HG03378 (cell line): ENCODE results near the gene CACNA1D.
"Not testable (repeated sequence)": the region's sequence is repeated elsewhere in the genome, so short reads cannot be mapped to it uniquely, and the experiment has no call there.

Experiments
- ATAC-seq: cut with Tn5 transposase; IDR thresholded peaks from one replicate; pipeline ENCODE4 v1.9.1; 2021; ENCODE audit warnings: mild to moderate bottlenecking, moderate library complexity; ENCODE audit not compliant: unreplicated experiment

The CACNA1D gene

DNA sequence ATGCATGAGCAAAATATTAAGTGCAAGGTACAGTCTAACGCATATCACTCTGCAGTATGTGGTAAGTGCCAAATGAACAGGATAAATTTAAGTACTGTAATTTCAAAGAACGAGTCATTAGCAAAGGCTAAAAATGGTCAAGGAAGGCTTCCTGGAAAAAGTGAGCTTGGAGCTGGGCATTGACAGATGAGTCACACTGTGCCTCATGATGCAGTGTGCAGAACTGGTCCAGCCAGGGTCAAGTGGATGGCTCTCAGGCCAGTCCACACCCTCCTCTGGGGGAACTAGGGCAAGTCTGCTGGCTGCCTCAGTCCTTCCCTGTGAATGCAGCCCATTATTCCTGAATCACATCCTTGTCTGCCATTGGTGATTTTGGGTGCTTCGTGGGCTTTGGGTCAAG is 76.3 kb downstream of the CACNA1D start:
- no peak for ATAC-seq

DNA sequence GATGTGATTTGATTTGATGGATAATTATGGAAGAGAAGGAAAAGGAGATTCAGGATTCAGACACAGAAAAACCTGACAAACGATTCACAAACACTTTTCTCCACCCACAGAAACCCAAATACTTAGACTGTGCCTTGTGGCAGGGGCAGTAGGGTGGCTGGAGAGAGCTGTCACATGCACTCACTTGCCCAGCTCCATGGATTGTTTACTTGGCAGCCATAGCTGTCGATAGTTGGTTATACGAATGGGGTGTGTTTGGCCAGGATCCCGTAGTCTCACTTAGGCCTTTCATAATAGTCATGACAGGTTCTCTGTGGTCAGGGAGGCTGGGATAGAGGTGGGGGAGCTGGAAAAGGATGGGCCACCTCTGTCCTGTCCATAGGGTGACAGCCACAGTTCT is 76.9 kb downstream of the CACNA1D start:
- ATAC-seq, result no peak

DNA sequence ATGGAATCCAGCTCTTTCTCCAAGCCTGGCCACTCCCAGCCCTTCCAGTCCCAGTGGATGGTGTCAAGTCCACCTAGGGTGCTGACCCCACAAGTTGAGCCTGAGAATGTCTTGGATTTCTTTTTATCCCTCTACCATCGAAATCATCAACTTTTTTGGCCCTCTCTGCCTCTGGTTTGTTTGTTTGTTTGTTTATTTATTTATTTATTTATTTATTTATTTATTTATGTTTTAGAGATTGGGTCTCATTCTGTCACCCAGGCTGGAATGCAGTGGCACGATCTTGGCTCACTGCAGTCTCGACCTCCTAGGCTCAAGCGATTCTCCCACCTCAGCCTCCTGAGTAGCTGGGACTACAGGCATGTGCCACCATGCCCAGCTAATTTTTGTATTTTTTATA is 77.8 kb downstream of the CACNA1D start:
- not testable (repeated sequence) for ATAC-seq

GRCh38 chr3:53577506-53577905 is 83.1 kb downstream of the CACNA1D start:
- no peak for ATAC-seq

- no peak for ATAC-seq
These were observed 85.2 kb downstream of the CACNA1D start for GRCh38 chr3:53579636-53580035.

GRCh38 chr3:53581671-53582070 is 87.3 kb downstream of the CACNA1D start:
- ATAC-seq, result no peak

- no peak for ATAC-seq
These were observed 88.8 kb downstream of the CACNA1D start for GRCh38 chr3:53583161-53583690.

GRCh38 chr3:53585049-53585448 is 90.6 kb downstream of the CACNA1D start:
- ATAC-seq, result no peak

- no peak for ATAC-seq
These were observed 91.2 kb downstream of the CACNA1D start for GRCh38 chr3:53585627-53586026.

DNA sequence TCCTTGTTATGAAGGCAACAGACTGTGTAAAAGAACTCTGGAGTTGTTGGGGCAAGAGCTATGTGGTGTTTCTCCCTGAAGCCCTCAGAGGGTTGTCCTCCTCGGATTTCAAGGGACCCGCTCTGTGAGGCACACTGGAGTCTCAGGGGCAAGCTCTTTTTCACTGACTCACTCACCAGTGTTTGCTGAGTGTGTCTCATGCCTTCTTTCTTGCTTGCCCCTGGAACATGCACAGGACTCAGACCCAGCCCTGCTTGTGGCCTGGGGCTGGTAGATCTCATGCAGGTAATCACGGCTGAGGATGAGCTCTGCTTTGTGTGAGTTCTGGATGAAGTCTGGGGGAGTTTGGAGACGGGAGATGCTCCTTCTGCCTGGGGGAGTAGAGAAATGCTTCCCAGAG is 93.7 kb downstream of the CACNA1D start:
- ATAC-seq, result no peak

GRCh38 chr3:53589201-53589600 is 94.8 kb downstream of the CACNA1D start:
- ATAC-seq, result no peak

DNA sequence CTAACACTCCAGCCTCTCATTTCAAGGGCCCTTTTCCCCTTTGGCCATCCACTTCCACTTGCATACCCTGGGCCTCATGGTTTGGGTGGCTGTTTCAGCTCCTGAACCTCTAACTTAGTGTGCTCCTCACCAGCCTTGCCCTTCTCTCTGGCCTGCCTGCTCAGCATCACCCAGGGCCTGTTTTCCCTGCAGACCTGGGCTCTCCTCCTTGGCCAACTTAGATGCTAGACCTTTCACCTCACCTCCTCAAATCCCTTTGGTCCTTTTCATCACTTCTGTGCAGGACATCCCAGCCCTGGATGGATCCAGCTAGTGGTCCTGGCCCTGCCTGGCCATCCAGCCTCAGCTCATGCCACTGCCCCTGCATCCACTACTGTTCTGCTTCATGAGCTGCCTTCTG is 95.4 kb downstream of the CACNA1D start:
- ATAC-seq, result no peak

DNA sequence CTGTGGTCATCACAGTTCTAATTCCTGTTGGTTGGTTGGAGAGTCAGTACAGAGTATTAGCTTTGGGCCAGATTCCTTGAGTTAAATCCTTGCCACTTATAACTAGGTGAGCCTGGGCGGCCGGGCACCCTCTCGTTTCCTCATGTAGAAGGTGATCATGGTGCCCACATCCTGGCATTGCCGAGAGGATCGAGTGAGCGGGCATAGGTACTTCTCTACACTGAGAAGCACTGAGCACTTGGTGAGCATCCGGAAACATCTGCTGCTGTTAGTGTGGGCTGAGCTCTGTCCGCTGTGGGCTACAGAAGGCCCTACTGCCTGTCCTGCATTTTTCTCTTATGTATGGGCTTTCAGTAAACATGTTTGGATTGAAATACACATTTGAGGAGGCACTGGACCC is 96.2 kb downstream of the CACNA1D start:
- no peak for ATAC-seq

DNA sequence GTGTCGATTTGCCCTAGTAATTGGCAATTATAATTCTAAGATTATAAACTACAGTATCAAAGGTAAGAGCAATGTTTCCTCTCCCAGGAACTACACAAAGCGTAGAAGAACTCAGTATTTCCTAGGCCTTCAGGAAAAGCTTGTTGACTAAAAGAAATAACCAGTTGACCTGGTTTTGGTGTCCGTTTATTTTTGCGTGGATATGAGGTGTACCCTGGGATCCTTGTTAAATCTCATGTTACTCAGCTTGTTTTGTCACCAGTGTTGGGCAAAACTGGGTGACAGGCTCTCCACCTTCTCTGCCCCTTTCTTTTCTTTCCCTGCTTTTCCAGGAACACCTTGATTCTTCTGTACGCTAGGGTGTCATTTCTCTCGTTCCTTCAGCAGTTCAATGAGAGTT is 97.2 kb downstream of the CACNA1D start:
- no peak for ATAC-seq

- ATAC-seq, result no peak
These were observed 98.5 kb downstream of the CACNA1D start for GRCh38 chr3:53592862-53593261.

DNA sequence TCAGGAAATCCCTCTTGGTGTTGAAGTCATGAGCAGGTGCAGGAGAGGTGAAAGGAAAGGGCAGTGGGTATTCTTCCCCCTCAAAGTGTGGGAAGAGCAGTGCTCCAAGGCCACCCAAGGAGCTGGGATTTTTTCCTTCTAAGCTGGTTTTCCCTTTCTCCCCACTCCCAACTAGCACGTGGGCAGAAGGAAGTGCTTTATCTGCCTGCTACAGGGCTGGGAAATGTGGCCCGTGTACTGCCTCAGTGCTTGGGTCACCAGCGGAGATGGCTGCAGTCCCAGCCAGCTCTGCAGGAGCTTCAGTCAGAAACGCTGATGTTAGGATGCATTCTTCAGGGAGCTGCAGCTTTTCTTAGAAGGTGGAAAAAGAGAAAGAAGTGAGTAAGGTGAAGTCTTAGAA is 99.2 kb downstream of the CACNA1D start:
- ATAC-seq, result no peak

GRCh38 chr3:53594276-53594675 is 99.9 kb downstream of the CACNA1D start:
- no peak for ATAC-seq

DNA sequence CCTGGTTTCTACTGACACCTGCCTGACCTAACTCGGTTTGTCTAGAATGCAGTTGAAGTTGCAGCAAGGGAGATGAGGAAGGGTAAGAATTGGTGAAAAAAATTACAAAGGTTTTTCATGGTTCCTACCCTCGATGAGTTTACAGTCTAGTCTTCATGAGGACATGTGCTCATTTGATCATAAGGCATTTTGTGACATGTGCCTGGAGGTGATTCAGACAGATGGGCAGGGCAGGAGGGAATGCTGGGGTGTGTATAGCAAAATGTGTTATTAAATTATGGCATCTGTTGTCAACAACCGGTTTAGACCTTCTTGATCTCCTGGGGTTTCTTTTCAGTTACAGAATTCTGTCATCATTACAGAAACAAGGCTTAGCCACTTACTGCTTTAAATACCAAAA is 101.2 kb downstream of the CACNA1D start:
- ATAC-seq, result no peak

DNA sequence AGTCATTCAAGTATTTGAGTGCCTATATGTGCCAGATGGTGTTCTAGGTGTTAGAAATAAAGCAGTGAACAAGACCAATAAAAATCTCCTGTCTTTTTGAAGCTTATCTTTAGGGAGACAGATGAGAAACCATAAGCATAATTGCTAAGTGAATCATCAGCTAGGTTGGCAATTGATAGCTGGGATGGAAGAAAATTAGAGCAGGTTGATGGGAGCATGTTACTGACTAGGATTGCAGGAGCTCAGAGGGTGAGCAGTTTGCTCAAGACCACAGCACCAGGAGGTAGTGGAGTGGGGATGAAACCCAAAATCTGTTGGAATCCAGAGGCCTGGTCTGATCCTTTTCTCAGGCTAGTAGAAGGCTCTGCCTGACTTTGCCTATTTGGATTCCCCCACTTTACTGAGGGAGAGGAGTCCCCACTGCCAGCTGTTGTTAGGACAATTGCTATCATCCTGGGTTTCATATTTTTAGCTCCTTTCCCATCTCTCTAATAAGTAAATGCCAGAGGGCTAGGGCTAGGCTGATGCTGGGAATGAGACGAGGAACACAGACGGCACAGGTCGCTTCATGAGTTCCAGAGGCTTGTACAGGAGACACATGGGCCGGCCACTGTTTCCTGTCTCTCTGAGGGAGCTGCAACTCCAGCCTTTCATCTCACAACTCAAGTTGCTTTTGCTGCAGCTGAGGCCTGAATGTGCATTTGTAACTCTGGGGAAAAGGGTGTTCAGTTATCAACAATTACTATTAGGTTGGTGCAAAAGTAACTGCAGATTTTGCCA is 102.9 kb downstream of the CACNA1D start:
- ATAC-seq, result no peak

DNA sequence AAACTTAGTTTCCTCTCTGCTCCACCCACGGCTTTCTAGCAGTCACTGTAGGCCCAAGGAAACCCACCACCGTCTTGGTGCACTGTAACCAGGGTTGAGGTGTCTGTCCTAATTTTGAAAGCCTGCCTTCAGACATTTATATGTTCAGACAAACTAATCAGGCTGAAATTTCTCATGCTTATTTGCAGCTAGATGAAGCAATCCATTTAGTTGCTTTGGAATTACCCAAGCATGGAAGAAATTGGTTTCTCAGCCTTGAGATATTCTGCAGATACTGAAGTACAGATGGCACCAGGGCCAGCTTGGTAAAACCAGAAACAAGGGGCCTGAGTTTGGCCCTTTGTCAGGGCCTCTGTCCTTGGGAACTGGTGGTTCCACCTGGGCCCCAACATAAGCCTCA is 105.4 kb downstream of the CACNA1D start:
- no peak for ATAC-seq

DNA sequence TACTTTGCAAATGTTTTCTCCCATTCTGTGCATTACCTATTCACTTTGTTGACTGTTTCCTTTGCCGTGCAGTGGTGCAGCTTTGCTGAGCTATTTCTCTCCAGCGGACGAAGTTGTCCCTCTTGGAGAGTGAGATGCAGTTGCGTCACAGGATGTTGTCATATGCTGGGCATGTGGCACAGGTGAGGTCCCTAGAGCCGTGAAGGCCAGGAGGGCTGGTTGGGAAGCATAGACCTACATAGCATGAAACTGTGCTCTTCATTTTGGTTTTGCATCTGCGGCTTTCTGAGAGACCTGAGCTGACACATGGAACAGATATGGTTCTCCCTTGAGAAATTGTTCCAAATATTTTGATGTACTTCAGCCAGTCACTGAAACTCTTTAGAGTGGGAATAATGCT is 108.5 kb downstream of the CACNA1D start:
- ATAC-seq, result no peak

- no peak for ATAC-seq
These were observed 109.8 kb downstream of the CACNA1D start for GRCh38 chr3:53604232-53604631.

DNA sequence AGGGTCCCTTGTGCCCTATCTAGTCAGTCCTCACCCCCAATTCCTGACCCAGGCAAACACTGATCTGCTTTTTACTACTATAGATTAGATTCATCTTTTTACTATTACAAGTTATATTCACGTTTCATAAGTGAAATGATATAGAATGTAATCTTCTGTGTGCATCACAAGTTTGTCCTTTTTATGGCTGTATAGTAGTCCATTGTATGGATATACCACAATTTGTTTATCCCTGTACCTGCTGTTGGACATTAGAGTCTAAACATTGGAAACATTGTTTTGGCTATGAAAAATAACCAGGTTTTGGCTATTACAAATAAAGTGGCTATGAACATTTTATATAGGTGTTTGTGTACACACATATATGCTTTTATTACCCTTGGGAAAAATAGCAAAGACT is 112.4 kb downstream of the CACNA1D start:
- ATAC-seq, result no peak
